A673 (cell line): ENCODE results near the gene ANK2. TPM values are rescaled to one million over a fixed set of nuclear protein-coding genes. Genes with fewer than 3 reads are reported as not detected.

Experiments
- BruUV-seq: library from RNA; stranded (reverse); fragments of 400-500 nt; replicated peaks from 2 replicates; lab custom pipeline; 2021; lab: Mats Ljungman, UMichigan
- CTCF ChIA-PET: fragments of 300-600 bp; sonication (Branson Sonifier 250); formaldehyde crosslinking; loops from one replicate; lab custom pipeline; 2022; ENCODE audit warnings: antibody characterized with exemption; lab: Charles Lee
- POLR2A ChIA-PET: fragments of 300-600 bp; sonication (Branson Sonifier 250); formaldehyde crosslinking; loops from one replicate; lab custom pipeline; 2022; ENCODE audit warnings: antibody characterized with exemption; ENCODE audit not compliant: low non-redundant PET; lab: Charles Lee
- DNase-seq: peaks from one replicate; pipeline ENCODE4 v3.0.0-alpha.2; 2015; ENCODE audit warnings: low spot score
- H3K27ac ChIP-seq: fragments of 200-600 bp; sonication (generic); 2 replicates; pipeline ENCODE4 v1.5.1; 2016; ENCODE audit warnings: mixed run types, low read depth, mild to moderate bottlenecking, mixed read lengths, antibody characterized with exemption, low read length; ENCODE audit not compliant: poor library complexity, severe bottlenecking
- H3K27me3 ChIP-seq: fragments of 200-600 bp; sonication (generic); replicated peaks from 2 replicates; pipeline ENCODE4 v1.6.1; 2017; ENCODE audit warnings: mixed run types, low read depth, mild to moderate bottlenecking, mixed read lengths, antibody characterized with exemption, low read length; ENCODE audit not compliant: insufficient read depth, poor library complexity
- H3K36me3 ChIP-seq: fragments of 200-600 bp; sonication (generic); 2 replicates; pipeline ENCODE4 v1.6.1; 2016; ENCODE audit warnings: mixed run types, mild to moderate bottlenecking, mixed read lengths, antibody characterized with exemption, low read length; ENCODE audit not compliant: insufficient read depth, poor library complexity, severe bottlenecking
- H3K4me1 ChIP-seq: fragments of 200-600 bp; sonication (generic); 2 replicates; pipeline ENCODE4 v1.6.1; 2017; ENCODE audit warnings: mixed run types, mild to moderate bottlenecking, mixed read lengths, antibody characterized with exemption, low read length; ENCODE audit not compliant: insufficient read depth, poor library complexity, severe bottlenecking
- H3K4me3 ChIP-seq: fragments of 200-600 bp; sonication (generic); 2 replicates; pipeline ENCODE4 v1.5.1; 2016; ENCODE audit warnings: low read depth, mixed run types, mild to moderate bottlenecking, mixed read lengths, low read length; ENCODE audit not compliant: poor library complexity, severe bottlenecking
- H3K9me3 ChIP-seq: fragments of 200-600 bp; sonication (generic); 2 replicates; pipeline ENCODE4 v1.6.1; 2016; ENCODE audit warnings: mixed run types, low read depth, mild to moderate bottlenecking, mixed read lengths, antibody characterized with exemption, low read length; ENCODE audit not compliant: poor library complexity, severe bottlenecking
- CTCF ChIP-seq: fragments of 300-800, 200-600 bp; sonication (generic); conservative IDR thresholded peaks from 2 replicates; pipeline ENCODE4 v1.5.1; 2017; ENCODE audit warnings: low read depth, mild to moderate bottlenecking, antibody characterized with exemption, low read length, moderate library complexity, mixed read lengths
- EZH2 ChIP-seq: fragments of 200-600 bp; sonication (generic); IDR thresholded peaks from 2 replicates; pipeline ENCODE4 v1.6.1; 2017; ENCODE audit warnings: borderline replicate concordance, low read depth, mild to moderate bottlenecking, mixed read lengths, antibody characterized with exemption, low read length; ENCODE audit not compliant: poor library complexity, severe bottlenecking
- intact Hi-C: fragments of 100-400 bp; cut with micrococcal nuclease; formaldehyde crosslinking; loops from one replicate; pipeline ENCODE4 v1.10.0; 2022; ENCODE audit not compliant: unreplicated experiment
- total RNA-seq: library from RNA; stranded (reverse); gene quantifications from 2 replicates; pipeline ENCODE4 v1.2.3, GENCODE V29; 2021

ANK2 gene
- total RNA-seq, 1 experiment from 2014 or later: 12.7 TPM

- Histone ChIP-seq H3K27ac (no peak overlapping the region), H3K9me3 (no peaks in the 10 kb centered on the region), H3K36me3 (no peaks in the 10 kb centered on the region), H3K4me1 (no peaks in the 10 kb centered on the region), H3K27me3 (no peaks in the 10 kb centered on the region), H3K4me3 (no peak overlapping the region)
- no peak for DNase-seq
- ChIA-PET CTCF (no interaction called here), POLR2A (no interaction called here)
- no TSS peak for BruUV-seq
- intact Hi-C loops: loop anchor here (10.0 kb wide), 1 partner anchor 1422 kb away; no protein-coding TSS in a partner anchor
- TF ChIP-seq EZH2: no peak
- TF ChIP-seq CTCF: no peak
Observed at GRCh38 chr4:113272523-113272922, 223.1 kb downstream of the ANK2 start.

- POLR2A ChIA-PET: no interaction called here
- BruUV-seq: no TSS peak
Observed at GRCh38 chr4:113273721-113274220, 224.3 kb downstream of the ANK2 start.

GRCh38 chr4:113276464-113277170 lies 227.2 kb downstream of the ANK2 start:
- POLR2A ChIA-PET: no interaction called here
- no TSS peak for BruUV-seq
- TF ChIP-seq CTCF (no peak), EZH2 (no peak)

More at GRCh38 chr4:113273721-113274220, 224.3 kb downstream of the ANK2 start:
- DNase-seq: no peak
- CTCF ChIA-PET: no interaction called here
- no peaks in the 10 kb centered on the region for H3K9me3 ChIP-seq
- intact Hi-C loops: loop anchor here (10.0 kb wide), 1 partner anchor 1421 kb away; no protein-coding TSS in a partner anchor
- H3K27ac ChIP-seq: no peak overlapping the region
- H3K27me3 ChIP-seq: no peaks in the 10 kb centered on the region
- no peaks in the 10 kb centered on the region for H3K4me1 ChIP-seq
- TF ChIP-seq CTCF (no peak), EZH2 (no peak)
- H3K36me3 ChIP-seq: no peaks in the 10 kb centered on the region
- no peak overlapping the region for H3K4me3 ChIP-seq

More at GRCh38 chr4:113276464-113277170, 227.2 kb downstream of the ANK2 start:
- Histone ChIP-seq H3K4me1 (no peaks in the 10 kb centered on the region), H3K9me3 (no peaks in the 10 kb centered on the region), H3K36me3 (no peaks in the 10 kb centered on the region), H3K27ac (no peak overlapping the region), H3K27me3 (no peaks in the 10 kb centered on the region), H3K4me3 (no peak overlapping the region)
- CTCF ChIA-PET: no interaction called here
- intact Hi-C loops: loop anchor here (5.0 to 10.0 kb wide), 4 partner anchors 116 to 1418 kb away; no protein-coding TSS in a partner anchor
- DNase-seq: no peak
